ENCODE measurements around the gene XYLT1.

The XYLT1 gene

GRCh38 chr16:17365591-17366298, 105.0 kb downstream of the XYLT1 start:
- TF ChIP-seq GLIS3 (CRISPR knock-in tag; IDR thresholded peaks at IDR 0.05) (no peak), ZFP30 (CRISPR knock-in tag; IDR thresholded peaks at IDR 0.05) (no peak), TOX (CRISPR knock-in tag; IDR thresholded peaks at IDR 0.05; ENCODE audit: borderline replicate concordance) (no peak), ZFP3 (CRISPR knock-in tag; IDR thresholded peaks at IDR 0.05) (no peak), TCF4 (CRISPR knock-in tag; IDR thresholded peaks at IDR 0.05; ENCODE audit: borderline replicate concordance) (no peak), ESRRG (CRISPR knock-in tag; IDR thresholded peaks at IDR 0.05) (no peak), ZC3H10 (CRISPR knock-in tag; IDR thresholded peaks at IDR 0.05) (no peak), CREB5 (CRISPR knock-in tag; IDR thresholded peaks at IDR 0.05; ENCODE audit: low read depth) (no peak), ARNTL (CRISPR knock-in tag; IDR thresholded peaks at IDR 0.05; ENCODE audit: borderline replicate concordance, low read depth) (no peak), ZNF565 (CRISPR knock-in tag; conservative IDR thresholded peaks at IDR 0.05; ENCODE audit: low read depth) (no peak), BACH2 (CRISPR knock-in tag; IDR thresholded peaks at IDR 0.05; ENCODE audit: borderline replicate concordance) (no peak), PPARA (CRISPR knock-in tag; IDR thresholded peaks at IDR 0.05; ENCODE audit: borderline replicate concordance) (no peak), ZNF8 (CRISPR knock-in tag; IDR thresholded peaks at IDR 0.05) (no peak)
- TF ChIP-seq, protein P1, sequence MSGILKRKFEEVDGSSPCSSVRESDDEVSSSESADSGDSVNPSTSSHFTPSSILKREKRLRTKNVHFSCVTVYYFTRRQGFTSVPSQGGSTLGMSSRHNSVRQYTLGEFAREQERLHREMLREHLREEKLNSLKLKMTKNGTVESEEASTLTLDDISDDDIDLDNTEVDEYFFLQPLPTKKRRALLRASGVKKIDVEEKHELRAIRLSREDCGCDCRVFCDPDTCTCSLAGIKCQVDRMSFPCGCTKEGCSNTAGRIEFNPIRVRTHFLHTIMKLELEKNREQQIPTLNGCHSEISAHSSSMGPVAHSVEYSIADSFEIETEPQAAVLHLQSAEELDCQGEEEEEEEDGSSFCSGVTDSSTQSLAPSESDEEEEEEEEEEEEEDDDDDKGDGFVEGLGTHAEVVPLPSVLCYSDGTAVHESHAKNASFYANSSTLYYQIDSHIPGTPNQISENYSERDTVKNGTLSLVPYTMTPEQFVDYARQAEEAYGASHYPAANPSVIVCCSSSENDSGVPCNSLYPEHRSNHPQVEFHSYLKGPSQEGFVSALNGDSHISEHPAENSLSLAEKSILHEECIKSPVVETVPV (CRISPR knock-in tag; IDR thresholded peaks at IDR 0.05) = no peak
- TF ChIP-seq, protein P2, sequence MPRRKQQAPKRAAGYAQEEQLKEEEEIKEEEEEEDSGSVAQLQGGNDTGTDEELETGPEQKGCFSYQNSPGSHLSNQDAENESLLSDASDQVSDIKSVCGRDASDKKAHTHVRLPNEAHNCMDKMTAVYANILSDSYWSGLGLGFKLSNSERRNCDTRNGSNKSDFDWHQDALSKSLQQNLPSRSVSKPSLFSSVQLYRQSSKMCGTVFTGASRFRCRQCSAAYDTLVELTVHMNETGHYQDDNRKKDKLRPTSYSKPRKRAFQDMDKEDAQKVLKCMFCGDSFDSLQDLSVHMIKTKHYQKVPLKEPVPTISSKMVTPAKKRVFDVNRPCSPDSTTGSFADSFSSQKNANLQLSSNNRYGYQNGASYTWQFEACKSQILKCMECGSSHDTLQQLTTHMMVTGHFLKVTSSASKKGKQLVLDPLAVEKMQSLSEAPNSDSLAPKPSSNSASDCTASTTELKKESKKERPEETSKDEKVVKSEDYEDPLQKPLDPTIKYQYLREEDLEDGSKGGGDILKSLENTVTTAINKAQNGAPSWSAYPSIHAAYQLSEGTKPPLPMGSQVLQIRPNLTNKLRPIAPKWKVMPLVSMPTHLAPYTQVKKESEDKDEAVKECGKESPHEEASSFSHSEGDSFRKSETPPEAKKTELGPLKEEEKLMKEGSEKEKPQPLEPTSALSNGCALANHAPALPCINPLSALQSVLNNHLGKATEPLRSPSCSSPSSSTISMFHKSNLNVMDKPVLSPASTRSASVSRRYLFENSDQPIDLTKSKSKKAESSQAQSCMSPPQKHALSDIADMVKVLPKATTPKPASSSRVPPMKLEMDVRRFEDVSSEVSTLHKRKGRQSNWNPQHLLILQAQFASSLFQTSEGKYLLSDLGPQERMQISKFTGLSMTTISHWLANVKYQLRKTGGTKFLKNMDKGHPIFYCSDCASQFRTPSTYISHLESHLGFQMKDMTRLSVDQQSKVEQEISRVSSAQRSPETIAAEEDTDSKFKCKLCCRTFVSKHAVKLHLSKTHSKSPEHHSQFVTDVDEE (CRISPR knock-in tag; IDR thresholded peaks at IDR 0.05) = no peak
- TF ChIP-seq, protein P3, sequence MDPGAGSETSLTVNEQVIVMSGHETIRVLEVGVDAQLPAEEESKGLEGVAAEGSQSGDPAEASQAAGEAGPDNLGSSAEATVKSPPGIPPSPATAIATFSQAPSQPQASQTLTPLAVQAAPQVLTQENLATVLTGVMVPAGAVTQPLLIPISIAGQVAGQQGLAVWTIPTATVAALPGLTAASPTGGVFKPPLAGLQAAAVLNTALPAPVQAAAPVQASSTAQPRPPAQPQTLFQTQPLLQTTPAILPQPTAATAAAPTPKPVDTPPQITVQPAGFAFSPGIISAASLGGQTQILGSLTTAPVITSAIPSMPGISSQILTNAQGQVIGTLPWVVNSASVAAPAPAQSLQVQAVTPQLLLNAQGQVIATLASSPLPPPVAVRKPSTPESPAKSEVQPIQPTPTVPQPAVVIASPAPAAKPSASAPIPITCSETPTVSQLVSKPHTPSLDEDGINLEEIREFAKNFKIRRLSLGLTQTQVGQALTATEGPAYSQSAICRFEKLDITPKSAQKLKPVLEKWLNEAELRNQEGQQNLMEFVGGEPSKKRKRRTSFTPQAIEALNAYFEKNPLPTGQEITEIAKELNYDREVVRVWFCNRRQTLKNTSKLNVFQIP (CRISPR knock-in tag; IDR thresholded peaks at IDR 0.05; ENCODE audit: borderline replicate concordance, low read depth) = no peak
- ATAC-seq = peak; percentile 6; the same call in 2 of the 3 replicates

GRCh38 chr16:17365211-17365541, 105.6 kb downstream of the XYLT1 start:
- TF ChIP-seq ISL1 (CRISPR knock-in tag; IDR thresholded peaks at IDR 0.05) (no peak), TCF4 (CRISPR knock-in tag; IDR thresholded peaks at IDR 0.05; ENCODE audit: borderline replicate concordance) (no peak), ZFP30 (CRISPR knock-in tag; IDR thresholded peaks at IDR 0.05) (no peak), ZNF8 (CRISPR knock-in tag; IDR thresholded peaks at IDR 0.05) (no peak), ESRRG (CRISPR knock-in tag; IDR thresholded peaks at IDR 0.05) (no peak), CREB5 (CRISPR knock-in tag; IDR thresholded peaks at IDR 0.05; ENCODE audit: low read depth) (no peak), CSDC2 (CRISPR knock-in tag; IDR thresholded peaks at IDR 0.05) (no peak), GLIS3 (CRISPR knock-in tag; IDR thresholded peaks at IDR 0.05) (no peak), ARNTL (CRISPR knock-in tag; IDR thresholded peaks at IDR 0.05; ENCODE audit: borderline replicate concordance, low read depth) (no peak), ZNF70 (CRISPR knock-in tag; IDR thresholded peaks at IDR 0.05) (no peak), ZNF565 (CRISPR knock-in tag; conservative IDR thresholded peaks at IDR 0.05; ENCODE audit: low read depth) (no peak), RARB (CRISPR knock-in tag; IDR thresholded peaks at IDR 0.05) (no peak), SNAI2 (CRISPR knock-in tag; IDR thresholded peaks at IDR 0.05) (no peak), BACH2 (CRISPR knock-in tag; IDR thresholded peaks at IDR 0.05; ENCODE audit: borderline replicate concordance) (no peak)
- TF ChIP-seq, protein P4, sequence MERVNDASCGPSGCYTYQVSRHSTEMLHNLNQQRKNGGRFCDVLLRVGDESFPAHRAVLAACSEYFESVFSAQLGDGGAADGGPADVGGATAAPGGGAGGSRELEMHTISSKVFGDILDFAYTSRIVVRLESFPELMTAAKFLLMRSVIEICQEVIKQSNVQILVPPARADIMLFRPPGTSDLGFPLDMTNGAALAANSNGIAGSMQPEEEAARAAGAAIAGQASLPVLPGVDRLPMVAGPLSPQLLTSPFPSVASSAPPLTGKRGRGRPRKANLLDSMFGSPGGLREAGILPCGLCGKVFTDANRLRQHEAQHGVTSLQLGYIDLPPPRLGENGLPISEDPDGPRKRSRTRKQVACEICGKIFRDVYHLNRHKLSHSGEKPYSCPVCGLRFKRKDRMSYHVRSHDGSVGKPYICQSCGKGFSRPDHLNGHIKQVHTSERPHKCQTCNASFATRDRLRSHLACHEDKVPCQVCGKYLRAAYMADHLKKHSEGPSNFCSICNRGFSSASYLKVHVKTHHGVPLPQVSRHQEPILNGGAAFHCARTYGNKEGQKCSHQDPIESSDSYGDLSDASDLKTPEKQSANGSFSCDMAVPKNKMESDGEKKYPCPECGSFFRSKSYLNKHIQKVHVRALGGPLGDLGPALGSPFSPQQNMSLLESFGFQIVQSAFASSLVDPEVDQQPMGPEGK (CRISPR knock-in tag; IDR thresholded peaks at IDR 0.05; ENCODE audit: borderline replicate concordance) = no peak
- TF ChIP-seq, protein P3 (CRISPR knock-in tag; IDR thresholded peaks at IDR 0.05; ENCODE audit: borderline replicate concordance, low read depth) = no peak
- TF ChIP-seq, protein P1 (CRISPR knock-in tag; IDR thresholded peaks at IDR 0.05) = no peak
- peak; percentile 1; the same call in 2 of the 3 replicates for ATAC-seq
